ENCODE measurements around the gene NUP98.

The NUP98 gene

DNA sequence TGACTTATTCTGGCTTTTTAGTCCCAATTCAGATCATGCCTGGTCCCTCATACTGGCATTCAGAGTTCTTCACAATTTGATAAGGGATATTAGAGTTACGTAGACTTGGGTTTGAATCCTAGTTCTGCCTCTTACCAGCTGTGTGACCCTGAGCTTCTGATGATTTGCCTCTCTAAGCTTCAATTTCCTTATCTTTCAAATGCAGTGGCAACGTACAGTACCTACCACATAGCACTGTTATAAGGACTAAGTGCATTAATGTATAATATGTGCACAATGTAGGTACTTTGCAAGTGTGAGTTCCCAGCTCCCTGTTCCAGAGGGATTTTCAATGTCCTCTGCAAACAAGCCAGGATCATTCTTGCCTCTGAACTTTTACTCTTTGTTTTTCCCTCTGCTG lies 36.1 kb upstream of the NUP98 start:
- no peak overlapping the region for H3K4me3 ChIP-seq (ENCODE audit: low read depth, low read length)
- no peak for TF ChIP-seq CTCF (IDR thresholded peaks at IDR 0.05; ENCODE audit: low read depth, low read length)

DNA sequence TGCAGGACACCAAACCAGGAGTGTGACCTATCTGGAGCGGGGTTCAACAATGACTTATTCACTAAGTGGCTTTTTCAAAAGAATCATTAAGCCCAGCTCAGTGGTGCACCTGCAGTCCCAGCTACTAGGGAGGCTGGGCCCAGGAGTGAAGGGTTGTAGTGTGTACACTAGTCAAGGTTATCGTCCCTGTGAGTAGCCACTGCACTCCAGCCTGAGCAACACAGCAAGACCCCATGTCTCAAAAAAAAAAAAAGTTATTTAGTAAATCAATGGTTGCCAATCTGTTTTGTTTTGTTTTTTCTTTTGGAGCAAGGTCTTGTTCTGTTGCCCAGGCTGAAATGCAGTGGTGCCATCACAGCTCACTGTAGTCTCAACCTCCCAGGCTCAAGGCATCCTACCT lies 35.5 kb upstream of the NUP98 start:
- TF ChIP-seq CTCF (IDR thresholded peaks at IDR 0.05; ENCODE audit: low read depth, low read length) = no peak
- H3K4me3 ChIP-seq (ENCODE audit: low read depth, low read length) = no peak overlapping the region

DNA sequence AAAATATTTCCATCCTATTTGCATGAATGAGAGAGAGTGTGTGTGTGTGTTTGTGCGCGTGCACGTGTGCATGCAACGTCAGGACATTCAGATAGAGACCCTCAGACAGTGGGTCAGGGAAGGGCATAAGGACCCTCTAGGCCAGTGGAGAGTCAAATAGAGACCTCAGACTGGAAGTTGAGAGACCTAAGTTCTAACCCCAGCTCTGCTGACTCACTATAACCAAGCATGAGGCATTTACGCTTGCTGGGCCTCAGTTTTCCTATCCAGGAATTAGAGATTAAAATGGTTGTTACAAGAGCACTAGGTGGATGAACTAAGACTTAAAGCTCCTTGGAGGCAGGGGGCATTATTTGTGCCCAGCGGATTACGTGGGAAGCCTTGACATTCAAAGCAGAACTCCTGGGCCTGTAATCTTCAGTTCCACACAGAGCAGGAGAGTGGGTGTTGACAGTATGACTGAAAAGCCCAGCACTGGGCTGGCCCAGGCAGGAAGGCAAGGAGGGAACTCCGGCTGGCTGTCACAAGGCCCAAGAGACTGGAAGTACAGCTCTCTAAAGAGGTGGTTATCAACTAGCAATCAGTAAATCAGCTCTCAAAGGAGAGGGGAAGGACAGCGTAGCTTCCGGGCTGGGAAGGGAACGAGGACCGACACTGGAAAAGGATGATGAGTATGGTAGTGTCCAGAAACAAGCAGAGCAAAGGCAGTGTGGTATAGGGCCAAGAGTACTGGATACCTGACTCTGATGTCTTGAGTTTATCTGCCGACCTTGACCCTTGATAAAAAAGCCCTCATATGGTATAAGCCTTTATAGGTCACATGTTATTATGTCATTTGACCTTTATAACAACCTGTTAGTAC lies 34.3 kb upstream of the NUP98 start:
- TF ChIP-seq CTCF (IDR thresholded peaks at IDR 0.05; ENCODE audit: low read depth, low read length) = no peak
- H3K4me3 ChIP-seq (ENCODE audit: low read depth, low read length) = no peak overlapping the region

DNA sequence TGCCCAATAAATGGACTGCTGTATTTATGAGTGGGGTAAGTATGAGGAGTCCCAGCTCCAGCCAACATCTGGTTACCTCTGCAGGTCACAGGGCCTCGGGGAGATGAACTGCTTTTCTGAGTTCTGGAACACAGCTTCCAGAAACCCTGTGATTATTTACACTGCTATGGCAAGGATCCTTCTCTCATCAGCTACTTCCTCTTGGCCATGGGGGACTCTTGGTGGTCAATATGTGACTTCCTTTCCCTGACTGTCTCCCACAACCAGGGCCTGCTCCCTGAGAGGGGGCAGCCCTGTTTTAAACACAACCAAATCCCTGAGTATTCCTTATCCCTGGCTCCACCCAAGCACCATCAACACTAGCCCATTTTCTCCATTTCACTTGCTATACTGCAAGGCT lies 33.4 kb upstream of the NUP98 start:
- TF ChIP-seq CTCF (IDR thresholded peaks at IDR 0.05; ENCODE audit: low read depth, low read length) = no peak
- H3K4me3 ChIP-seq (ENCODE audit: low read depth, low read length) = no peak overlapping the region

GRCh38 chr11:3830088-3830487 lies 32.7 kb upstream of the NUP98 start:
- no peak for TF ChIP-seq CTCF (IDR thresholded peaks at IDR 0.05; ENCODE audit: low read depth, low read length)
- H3K4me3 ChIP-seq (ENCODE audit: low read depth, low read length) = no peak overlapping the region

DNA sequence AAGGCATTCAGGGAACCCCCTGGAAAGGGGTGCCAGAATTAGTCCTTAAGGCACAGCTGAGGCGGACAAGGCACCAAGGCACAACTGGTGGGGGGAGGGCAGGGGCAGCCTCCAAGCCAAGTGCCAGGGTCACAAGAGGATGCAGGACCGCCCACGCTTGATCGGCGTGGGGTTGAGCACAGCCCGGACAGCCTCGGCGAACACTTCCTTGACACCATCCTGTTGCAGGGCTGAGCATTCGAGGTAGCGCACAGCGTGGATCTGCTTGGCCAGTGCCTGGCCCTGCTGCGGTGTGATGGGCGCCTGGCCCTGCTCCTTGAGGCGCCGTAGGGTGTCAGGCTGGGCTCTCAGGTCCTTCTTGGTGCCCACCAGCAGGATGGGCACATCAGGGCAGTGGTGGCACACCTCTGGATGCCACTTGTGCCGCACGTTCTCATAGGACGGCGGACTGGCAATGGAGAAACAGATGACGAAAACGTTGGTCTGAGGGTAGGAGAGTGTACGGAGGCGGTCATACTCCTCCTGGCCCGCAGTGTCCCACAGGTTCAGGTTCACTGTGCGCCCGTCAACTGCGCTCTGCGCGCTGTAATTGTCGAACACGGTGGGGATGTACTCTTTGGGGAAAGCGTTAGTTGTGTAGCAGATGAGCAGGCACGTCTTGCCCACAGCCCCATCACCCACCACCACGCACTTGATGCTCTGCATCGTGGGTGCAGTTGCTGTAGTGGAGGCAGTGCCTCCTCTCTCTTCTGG lies 30.3 kb upstream of the NUP98 start:
- TF ChIP-seq CTCF (IDR thresholded peaks at IDR 0.05; ENCODE audit: low read depth, low read length) = no peak
- H3K4me3 ChIP-seq (ENCODE audit: low read depth, low read length) = no peak overlapping the region

- TF ChIP-seq CTCF (IDR thresholded peaks at IDR 0.05; ENCODE audit: low read depth, low read length) = no peak
- no peak overlapping the region for H3K4me3 ChIP-seq (ENCODE audit: low read depth, low read length)
Measured at GRCh38 chr11:3826721-3827120, 29.4 kb upstream of the NUP98 start.

All from WI38 (cell line).